DOHH2 (cell line): ENCODE results near the gene PTX3.

Experiments
- CTCF ChIP-seq: fragments of 200-600 bp; sonication (generic); IDR thresholded peaks from one replicate; pipeline ENCODE4 v1.5.1; 2014; ENCODE audit warnings: antibody characterized with exemption, mild to moderate bottlenecking, low read depth, low read length; ENCODE audit not compliant: poor library complexity, severe bottlenecking
- EZH2phosphoT487 ChIP-seq: fragments of 200-600 bp; sonication (generic); IDR thresholded peaks from 2 replicates; pipeline ENCODE4 v1.6.1; 2017; ENCODE audit warnings: borderline replicate concordance, mild to moderate bottlenecking, antibody characterized with exemption, low read length, moderate library complexity, mixed read lengths

GRCh38 chr3:157445857-157446256 is 9.2 kb downstream of the PTX3 start:
- TF ChIP-seq CTCF (no peak), EZH2phosphoT487 (no peak)
